Measurements from ENCODE around the gene FMNL2. TPM values are rescaled to one million over a fixed set of nuclear protein-coding genes. Genes with fewer than 3 reads are reported as not detected.

FMNL2 gene
- total RNA-seq, 3 donors from 2014 or later = 0.63 to 3.2 (median 1.4) TPM

DNA sequence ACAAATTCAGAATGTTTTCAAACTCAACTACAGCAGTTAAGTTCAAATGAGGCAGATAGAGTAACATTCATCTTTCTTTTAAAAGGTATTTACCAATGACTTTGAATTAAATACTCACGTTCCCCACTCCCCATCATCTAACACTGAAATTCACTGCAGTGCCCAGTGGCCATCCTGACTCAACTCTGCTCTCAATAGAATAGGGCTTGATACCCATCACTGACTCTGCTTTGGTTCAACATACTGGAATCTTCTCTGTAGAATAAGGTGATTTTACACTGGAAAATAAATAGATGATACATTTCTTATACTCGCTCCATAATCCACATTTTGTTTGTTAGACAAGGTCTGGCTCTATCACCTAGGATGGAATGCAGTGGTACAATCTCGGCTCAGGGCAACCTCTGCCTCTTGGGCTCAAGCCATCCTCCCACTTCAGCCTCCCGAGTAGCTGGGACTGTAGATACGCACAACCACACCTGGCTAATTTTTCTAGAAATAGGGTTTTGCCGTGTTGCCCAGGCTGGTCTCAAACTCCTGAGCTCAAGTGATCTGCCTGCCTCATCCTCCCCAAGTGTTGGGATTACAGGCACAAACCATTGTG is 315.9 kb downstream of the FMNL2 start:
- DNase-seq = no peak
- Mint-ChIP-seq H3K4me3 (no peak overlapping the region), H3K27me3 (ENCODE audit: low read depth) (no peaks in the 10 kb centered on the region), H3K4me1 (ENCODE audit: low read depth) (peaks cover under 1% of the 10 kb centered on the region), H3K9me3 (no peaks in the 10 kb centered on the region), H3K36me3 (ENCODE audit: insufficient read depth) (peaks cover 3% of the 10 kb centered on the region)
- no peak for ATAC-seq

DNA sequence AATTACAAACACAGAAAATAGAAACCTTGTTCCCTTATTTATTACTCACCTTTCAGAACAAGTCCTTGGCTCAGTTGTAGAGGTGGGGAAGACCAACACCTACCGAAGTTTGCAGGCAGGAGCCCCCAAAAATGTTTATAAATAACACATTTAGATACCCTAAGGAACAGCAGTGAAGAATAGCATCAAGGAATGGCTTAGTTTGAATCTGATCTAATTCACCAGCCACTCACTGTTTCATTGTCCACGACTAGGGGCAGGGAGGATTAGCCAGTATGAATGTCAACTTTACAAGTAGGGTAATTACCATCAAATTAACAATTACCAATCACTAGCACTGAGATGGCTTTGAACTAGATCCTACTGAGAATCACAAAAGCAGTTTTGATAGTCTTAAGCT is 316.9 kb downstream of the FMNL2 start:
- H3K36me3 Mint-ChIP-seq (ENCODE audit: insufficient read depth) = peaks cover 9% of the 10 kb centered on the region
- H3K9me3 Mint-ChIP-seq = no peaks in the 10 kb centered on the region
- H3K27me3 Mint-ChIP-seq (ENCODE audit: low read depth) = no peaks in the 10 kb centered on the region
- H3K4me1 Mint-ChIP-seq (ENCODE audit: low read depth) = peaks cover 7% of the 10 kb centered on the region
- no peak for DNase-seq
- ATAC-seq = no peak
- no peak overlapping the region for H3K4me3 Mint-ChIP-seq

DNA sequence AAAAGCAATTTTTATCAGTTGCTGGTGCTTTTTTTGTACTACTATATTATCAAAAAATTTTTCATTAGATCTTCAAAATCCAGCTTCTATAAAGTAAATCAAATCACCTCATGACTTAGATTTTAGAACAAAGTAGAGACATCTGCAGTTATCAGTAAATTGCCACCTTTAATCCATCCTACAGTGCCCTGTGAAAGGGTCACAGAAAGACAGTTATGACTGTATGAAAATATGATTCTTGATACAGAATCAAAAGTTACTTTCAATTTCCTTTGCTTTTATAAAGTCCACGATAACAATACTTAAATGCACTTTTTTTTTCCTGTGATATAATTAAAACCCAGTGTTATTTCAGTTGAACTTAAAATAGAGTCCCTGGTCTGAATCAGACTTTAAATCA is 320.9 kb downstream of the FMNL2 start:
- H3K36me3 Mint-ChIP-seq (ENCODE audit: insufficient read depth) = peaks cover 26% of the 10 kb centered on the region
- peaks cover 14% of the 10 kb centered on the region for H3K4me1 Mint-ChIP-seq (ENCODE audit: low read depth)
- no peaks in the 10 kb centered on the region for H3K27me3 Mint-ChIP-seq (ENCODE audit: low read depth)
- H3K4me3 Mint-ChIP-seq = no peak overlapping the region
- no peak for DNase-seq
- H3K9me3 Mint-ChIP-seq = no peaks in the 10 kb centered on the region
- ATAC-seq = peak; percentile 71 to 72

DNA sequence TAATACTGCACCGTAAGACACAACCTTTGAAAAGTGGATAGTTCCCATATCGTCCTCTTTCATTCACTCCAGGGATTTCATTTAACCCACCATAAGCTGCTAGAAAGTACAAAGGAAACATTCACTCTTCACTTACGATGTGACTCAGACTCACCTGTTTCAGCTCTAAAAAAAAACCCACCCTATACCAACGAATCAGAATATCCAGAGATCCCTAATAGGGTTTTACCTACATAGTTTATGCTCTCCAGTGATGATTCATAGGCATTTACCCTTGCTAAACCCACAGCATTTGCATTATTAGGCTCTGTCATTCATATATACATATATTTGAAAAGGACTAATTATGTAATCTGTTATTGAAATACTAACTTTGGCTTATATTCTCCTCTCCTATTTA is 322.1 kb downstream of the FMNL2 start:
- H3K36me3 Mint-ChIP-seq (ENCODE audit: insufficient read depth) = peaks cover 29% of the 10 kb centered on the region
- no peak overlapping the region for H3K4me3 Mint-ChIP-seq
- no peaks in the 10 kb centered on the region for H3K9me3 Mint-ChIP-seq
- no peak for DNase-seq
- no peaks in the 10 kb centered on the region for H3K27me3 Mint-ChIP-seq (ENCODE audit: low read depth)
- peak; percentile 67 to 70 for ATAC-seq
- peaks cover 14% of the 10 kb centered on the region for H3K4me1 Mint-ChIP-seq (ENCODE audit: low read depth)

DNA sequence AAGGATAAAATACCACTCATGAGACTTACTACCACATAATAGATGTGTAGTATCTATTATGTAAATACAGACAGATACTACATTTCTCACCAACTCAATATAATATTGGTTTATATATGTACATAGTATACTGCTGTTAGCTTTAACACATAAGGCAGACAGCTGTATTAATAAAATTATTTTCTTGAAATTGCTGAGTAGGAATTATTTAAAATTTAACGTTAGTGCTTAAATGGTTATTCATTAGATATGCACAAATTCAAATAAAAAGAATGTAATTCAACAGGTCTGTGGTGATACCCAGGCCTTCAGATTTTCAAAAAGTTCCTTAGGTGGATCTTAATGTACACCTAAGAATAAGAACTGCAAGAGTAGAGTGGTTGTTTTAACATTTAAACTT is 323.2 kb downstream of the FMNL2 start:
- peaks cover 34% of the 10 kb centered on the region for H3K36me3 Mint-ChIP-seq (ENCODE audit: insufficient read depth)
- H3K4me1 Mint-ChIP-seq (ENCODE audit: low read depth) = peaks cover 14% of the 10 kb centered on the region
- H3K27me3 Mint-ChIP-seq (ENCODE audit: low read depth) = no peaks in the 10 kb centered on the region
- ATAC-seq (no peak), DNase-seq (no peak)
- H3K9me3 Mint-ChIP-seq = no peaks in the 10 kb centered on the region
- H3K4me3 Mint-ChIP-seq = no peak overlapping the region

DNA sequence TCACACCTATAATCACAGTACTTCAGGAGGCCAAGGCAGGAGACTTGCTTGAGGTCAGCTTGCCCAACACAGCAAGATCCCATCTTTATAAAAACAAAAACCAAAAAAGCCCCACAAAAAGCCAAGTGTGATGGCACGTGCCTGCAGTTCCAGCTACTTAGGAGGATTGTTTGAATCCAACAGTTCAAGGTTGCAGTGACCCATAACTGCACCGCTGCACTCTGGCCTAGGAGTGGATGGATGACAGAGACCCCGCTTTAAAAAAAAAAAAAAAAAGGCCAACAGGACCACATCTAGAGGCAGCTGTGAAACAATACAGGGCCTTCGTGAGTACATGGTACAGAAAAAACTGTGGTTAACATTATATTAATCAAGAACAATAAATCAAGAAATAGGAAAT is 326.1 kb downstream of the FMNL2 start:
- DNase-seq = no peak
- H3K27me3 Mint-ChIP-seq (ENCODE audit: low read depth) = no peaks in the 10 kb centered on the region
- H3K4me1 Mint-ChIP-seq (ENCODE audit: low read depth) = peaks cover 11% of the 10 kb centered on the region
- ATAC-seq = no peak
- no peaks in the 10 kb centered on the region for H3K9me3 Mint-ChIP-seq
- H3K36me3 Mint-ChIP-seq (ENCODE audit: insufficient read depth) = peaks cover 47% of the 10 kb centered on the region
- H3K4me3 Mint-ChIP-seq = no peak overlapping the region

DNA sequence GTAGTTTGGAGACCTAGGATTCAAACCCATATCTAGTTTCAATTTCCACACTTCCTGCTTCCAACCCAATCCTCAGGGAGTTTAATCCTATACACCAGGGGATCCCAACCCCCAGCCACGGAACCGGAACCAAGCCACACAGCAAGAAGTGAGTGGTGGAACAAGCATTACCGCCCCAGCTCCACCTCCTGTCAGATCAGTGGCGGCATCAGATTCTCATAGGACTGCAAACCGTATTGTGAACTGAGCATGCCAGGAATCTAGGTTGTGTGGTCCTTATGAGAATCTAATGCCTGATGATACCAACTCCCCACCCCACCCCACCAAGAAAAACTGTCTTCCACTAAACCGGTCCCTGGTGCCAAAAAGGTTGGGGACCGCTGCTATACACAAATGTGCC is 329.8 kb downstream of the FMNL2 start:
- Mint-ChIP-seq H3K27me3 (ENCODE audit: low read depth) (no peaks in the 10 kb centered on the region), H3K4me3 (no peak overlapping the region), H3K9me3 (no peaks in the 10 kb centered on the region), H3K36me3 (ENCODE audit: insufficient read depth) (peaks cover 51% of the 10 kb centered on the region), H3K4me1 (ENCODE audit: low read depth) (no peaks in the 10 kb centered on the region)
- no peak for ATAC-seq
- DNase-seq = no peak

DNA sequence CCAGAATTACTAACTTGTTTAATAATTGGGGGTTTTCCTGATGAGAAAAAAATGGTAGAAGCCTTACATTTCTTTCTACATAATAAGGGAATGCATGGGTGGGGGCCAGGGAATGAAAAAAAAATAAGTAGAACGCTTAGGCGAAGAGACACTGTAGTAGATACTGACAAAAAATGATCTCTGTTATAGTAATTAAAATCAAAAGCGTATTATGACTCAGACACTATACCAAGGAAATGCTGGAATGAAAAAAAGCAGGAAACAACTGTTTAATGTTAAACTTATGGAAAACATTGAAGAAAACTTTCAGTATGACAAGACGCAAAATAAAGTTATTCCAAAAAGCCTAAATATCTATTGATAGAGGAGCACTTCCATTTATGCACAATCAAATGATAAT is 339.4 kb downstream of the FMNL2 start:
- Mint-ChIP-seq H3K36me3 (ENCODE audit: insufficient read depth) (peaks cover 28% of the 10 kb centered on the region), H3K9me3 (no peaks in the 10 kb centered on the region), H3K4me1 (ENCODE audit: low read depth) (no peaks in the 10 kb centered on the region), H3K27me3 (ENCODE audit: low read depth) (no peaks in the 10 kb centered on the region), H3K4me3 (no peak overlapping the region)
- no peak for DNase-seq
- ATAC-seq = no peak

DNA sequence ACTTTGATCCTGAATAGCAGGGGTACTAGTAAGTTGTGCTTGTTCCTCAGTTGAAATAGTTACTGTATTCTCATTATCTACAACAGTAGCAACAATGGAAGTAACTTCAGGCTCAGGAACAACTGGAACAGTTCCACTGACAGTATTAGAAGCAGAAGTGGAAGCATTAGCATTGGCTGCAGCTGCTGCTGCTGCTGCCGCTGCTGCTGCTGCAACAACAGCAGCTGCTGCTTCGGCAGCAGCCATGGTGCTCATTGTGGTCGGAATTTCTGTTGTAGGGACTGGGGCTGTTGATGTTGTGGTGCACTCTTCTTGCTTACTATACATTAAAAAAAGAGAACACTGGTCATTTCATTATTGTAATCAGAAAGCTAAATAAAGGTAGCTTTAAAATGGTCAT is 341.5 kb downstream of the FMNL2 start:
- Mint-ChIP-seq H3K4me1 (ENCODE audit: low read depth) (no peaks in the 10 kb centered on the region), H3K9me3 (no peaks in the 10 kb centered on the region), H3K36me3 (ENCODE audit: insufficient read depth) (peaks cover 28% of the 10 kb centered on the region), H3K27me3 (ENCODE audit: low read depth) (no peaks in the 10 kb centered on the region), H3K4me3 (no peak overlapping the region)
- ATAC-seq (no peak), DNase-seq (no peak)

DNA sequence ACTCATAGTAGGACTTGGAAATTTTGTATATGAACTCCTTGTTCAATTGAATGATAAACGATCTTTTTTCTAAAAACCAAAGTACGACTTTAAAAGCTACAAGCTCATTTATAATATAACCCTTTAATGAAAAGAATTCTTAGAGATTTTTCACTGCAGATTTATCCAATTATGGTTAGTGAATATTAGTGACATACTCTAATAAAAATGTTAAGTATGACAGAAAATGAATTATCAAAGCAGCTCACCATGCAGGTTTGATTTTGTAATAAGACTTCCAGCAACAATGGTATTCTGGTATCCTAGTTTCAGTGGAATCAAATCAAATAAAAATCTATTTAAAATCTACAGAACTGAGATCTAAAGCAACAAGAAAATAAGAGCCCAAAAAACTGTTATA is 343.8 kb downstream of the FMNL2 start:
- Mint-ChIP-seq H3K9me3 (no peaks in the 10 kb centered on the region), H3K27me3 (ENCODE audit: low read depth) (no peaks in the 10 kb centered on the region), H3K4me3 (no peak overlapping the region), H3K36me3 (ENCODE audit: insufficient read depth) (peaks cover 24% of the 10 kb centered on the region), H3K4me1 (ENCODE audit: low read depth) (peaks cover 12% of the 10 kb centered on the region)
- ATAC-seq (no peak), DNase-seq (no peak)

DNA sequence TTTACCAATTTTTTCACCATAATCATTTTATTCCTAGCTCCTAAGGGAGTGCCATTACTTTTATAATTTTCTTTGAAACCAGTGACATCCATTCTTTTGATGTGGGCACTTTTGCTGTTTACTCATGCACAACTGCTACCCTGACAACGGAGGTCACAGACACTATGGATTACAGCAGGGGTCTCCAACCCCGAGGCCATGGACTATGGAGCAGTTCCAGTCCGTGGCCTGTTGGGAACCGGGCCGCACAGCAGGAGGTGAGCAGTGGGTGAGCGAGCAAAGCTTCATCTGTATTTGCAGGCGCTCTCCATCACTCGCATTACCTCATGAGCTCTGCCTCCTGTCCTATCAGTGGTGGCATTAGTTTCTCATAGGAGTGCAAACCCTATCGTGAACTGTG is 347.7 kb downstream of the FMNL2 start:
- no peak for ATAC-seq
- Mint-ChIP-seq H3K36me3 (ENCODE audit: insufficient read depth) (peaks cover 24% of the 10 kb centered on the region), H3K4me3 (no peak overlapping the region), H3K27me3 (ENCODE audit: low read depth) (no peaks in the 10 kb centered on the region), H3K9me3 (no peaks in the 10 kb centered on the region), H3K4me1 (ENCODE audit: low read depth) (peaks cover 29% of the 10 kb centered on the region)
- no peak for DNase-seq

DNA sequence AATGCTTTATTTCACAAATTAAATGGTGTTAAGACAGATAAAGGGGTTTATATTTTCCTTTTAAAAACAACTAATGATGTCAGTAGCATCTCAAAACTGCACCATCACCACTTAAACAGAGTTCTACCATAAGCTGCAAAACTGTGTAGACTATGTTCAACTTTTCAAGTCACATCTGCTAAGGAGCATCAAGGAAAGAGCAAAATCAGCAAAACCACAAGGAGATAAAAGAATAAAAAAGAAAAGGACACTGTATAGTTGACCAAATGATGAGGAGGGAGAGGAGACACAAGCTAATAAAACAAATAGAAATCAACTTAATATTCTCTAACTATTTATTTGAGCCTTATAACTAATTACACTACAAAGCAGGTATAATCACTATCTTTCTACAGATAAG is 348.4 kb downstream of the FMNL2 start:
- DNase-seq = no peak
- H3K9me3 Mint-ChIP-seq = no peaks in the 10 kb centered on the region
- H3K4me3 Mint-ChIP-seq = no peak overlapping the region
- peaks cover 29% of the 10 kb centered on the region for H3K4me1 Mint-ChIP-seq (ENCODE audit: low read depth)
- no peak for ATAC-seq
- H3K27me3 Mint-ChIP-seq (ENCODE audit: low read depth) = no peaks in the 10 kb centered on the region
- H3K36me3 Mint-ChIP-seq (ENCODE audit: insufficient read depth) = peaks cover 24% of the 10 kb centered on the region

DNA sequence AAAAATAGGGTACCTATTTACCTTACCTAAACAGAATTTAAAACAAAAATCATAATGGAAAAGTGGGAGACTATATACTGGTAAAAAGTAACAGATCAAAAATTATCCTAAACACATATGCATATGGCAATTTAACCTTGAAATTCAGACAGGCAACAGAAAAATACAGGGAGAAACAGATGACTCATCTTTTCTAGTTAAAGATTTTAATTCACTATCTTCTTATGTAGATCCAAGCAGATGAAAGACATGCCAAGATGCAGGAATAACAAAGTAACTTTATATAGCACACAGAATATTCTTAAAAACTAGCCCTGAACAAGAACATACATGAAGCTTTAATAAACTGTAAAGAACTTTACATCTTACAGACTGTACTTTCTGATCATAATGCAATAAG is 351.3 kb downstream of the FMNL2 start:
- Mint-ChIP-seq H3K27me3 (ENCODE audit: low read depth) (no peaks in the 10 kb centered on the region), H3K9me3 (no peaks in the 10 kb centered on the region), H3K4me3 (no peak overlapping the region), H3K4me1 (ENCODE audit: low read depth) (peaks cover 32% of the 10 kb centered on the region), H3K36me3 (ENCODE audit: insufficient read depth) (peaks cover 21% of the 10 kb centered on the region)
- ATAC-seq (no peak), DNase-seq (no peak)

DNA sequence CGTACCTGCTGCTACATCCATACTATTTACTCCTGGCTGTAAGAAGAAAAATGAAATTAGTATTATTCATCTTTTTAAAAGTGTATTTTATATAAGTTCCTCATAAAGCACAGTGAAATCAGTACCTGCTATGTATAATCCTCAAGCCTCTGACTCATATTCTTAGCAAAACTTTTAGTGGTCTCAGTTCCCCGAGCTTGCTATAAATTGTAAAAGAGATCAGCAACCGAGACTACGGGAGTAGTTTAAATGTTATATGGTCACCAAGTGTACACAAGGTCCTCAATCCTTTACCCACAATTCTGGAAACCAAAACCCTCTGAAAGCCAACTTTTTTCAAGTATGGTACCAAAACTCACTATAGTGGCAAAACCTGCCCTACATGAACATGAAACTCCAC is 358.1 kb downstream of the FMNL2 start:
- DNase-seq (no peak), ATAC-seq (peak; percentile 59)
- Mint-ChIP-seq H3K4me1 (ENCODE audit: low read depth) (peaks cover 40% of the 10 kb centered on the region), H3K9me3 (no peaks in the 10 kb centered on the region), H3K27me3 (ENCODE audit: low read depth) (no peaks in the 10 kb centered on the region), H3K4me3 (no peak overlapping the region), H3K36me3 (ENCODE audit: insufficient read depth) (peaks cover 20% of the 10 kb centered on the region)

DNA sequence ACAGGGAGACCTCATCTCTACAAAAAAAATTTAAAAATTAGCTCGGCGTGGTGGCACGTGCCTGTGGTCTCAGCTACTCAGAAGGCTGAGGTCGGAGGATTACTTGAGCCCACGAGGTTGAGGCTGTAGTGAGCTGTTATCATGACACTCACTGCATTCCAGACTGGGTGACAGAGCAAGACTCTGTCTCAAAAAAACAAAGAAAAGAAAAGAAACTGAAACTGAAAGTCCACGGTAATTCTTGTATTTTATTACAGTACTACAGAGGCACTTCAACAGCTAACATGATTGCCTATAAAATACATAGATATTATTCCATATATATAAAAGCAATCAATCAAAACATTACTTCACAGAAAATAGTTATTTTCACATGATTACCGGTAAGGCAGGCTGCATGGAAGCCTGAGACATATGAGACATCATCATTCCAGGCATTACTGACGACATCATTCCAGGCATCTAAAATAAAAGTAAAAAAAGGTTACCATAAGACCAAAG is 359.2 kb downstream of the FMNL2 start:
- peak; percentile 90 for ATAC-seq
- peak; percentile 24 for DNase-seq
- Mint-ChIP-seq H3K4me3 (peak overlapping the region; percentile 76), H3K9me3 (no peaks in the 10 kb centered on the region), H3K27me3 (ENCODE audit: low read depth) (no peaks in the 10 kb centered on the region), H3K4me1 (ENCODE audit: low read depth) (peaks cover 42% of the 10 kb centered on the region), H3K36me3 (ENCODE audit: insufficient read depth) (peaks cover 20% of the 10 kb centered on the region)

DNA sequence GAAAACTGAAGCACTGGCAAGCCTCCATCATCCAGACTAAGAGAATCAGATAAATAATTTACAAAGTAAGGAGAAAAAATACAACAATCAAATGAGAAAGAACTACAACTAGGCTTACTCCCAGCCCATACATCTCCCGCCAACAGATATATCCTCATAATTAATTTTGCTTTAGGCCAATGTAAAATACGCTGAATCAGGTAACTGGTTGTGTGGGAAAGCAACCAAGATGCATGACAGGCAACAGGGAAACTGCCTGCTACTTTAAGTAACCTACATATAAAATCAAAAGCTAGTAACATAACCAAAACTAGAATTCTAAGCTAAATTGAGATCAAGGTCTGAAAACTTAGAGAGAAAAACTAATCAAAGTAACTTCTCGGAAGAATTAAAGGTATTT is 360.8 kb downstream of the FMNL2 start:
- DNase-seq (no peak), ATAC-seq (no peak)
- H3K9me3 Mint-ChIP-seq = no peaks in the 10 kb centered on the region
- H3K4me1 Mint-ChIP-seq (ENCODE audit: low read depth) = peaks cover 49% of the 10 kb centered on the region
- H3K36me3 Mint-ChIP-seq (ENCODE audit: insufficient read depth) = peaks cover 23% of the 10 kb centered on the region
- H3K4me3 Mint-ChIP-seq = no peak overlapping the region
- no peaks in the 10 kb centered on the region for H3K27me3 Mint-ChIP-seq (ENCODE audit: low read depth)
